Stimulated activated memory B cell treated with anti-CD40 and anti-IgM and Interleukin-4, amounts not matched to agents 10 μg/mL and 1 μg/mL and 100 μg/mL, for 72 hours (primary cell): ENCODE measurements around the gene ANGPTL8.

ENCODE experiments used
- ATAC-seq: fragments of 150-1000 bp; cut with Tn5 transposase; 2 replicates; pipeline ENCODE4 v1.10.0; 2021
- H3K27ac Mint-ChIP-seq: one replicate; pipeline ENCODE4 v1.8.0; 2022; ENCODE audit warnings: mild to moderate bottlenecking, mixed read lengths
- H3K27me3 Mint-ChIP-seq: one replicate; pipeline ENCODE4 v1.8.0; 2022; ENCODE audit warnings: mixed read lengths
- H3K36me3 Mint-ChIP-seq: one replicate; pipeline ENCODE4 v1.8.0; 2022; ENCODE audit warnings: mixed read lengths
- H3K4me1 Mint-ChIP-seq: one replicate; pipeline ENCODE4 v1.8.0; 2022; ENCODE audit warnings: mixed read lengths
- H3K4me3 Mint-ChIP-seq: one replicate; pipeline ENCODE4 v1.8.0; 2022; ENCODE audit warnings: mild to moderate bottlenecking, moderate library complexity, mixed read lengths
- H3K9me3 Mint-ChIP-seq: one replicate; pipeline ENCODE4 v1.8.0; 2022; ENCODE audit warnings: mixed read lengths

The ANGPTL8 gene

GRCh38 chr19:11200015-11200574 lies 39.3 kb upstream of the ANGPTL8 start:
- no peak overlapping the region for H3K4me3 Mint-ChIP-seq
- ATAC-seq = no peak
- H3K36me3 Mint-ChIP-seq = no peaks in the 10 kb centered on the region
- peaks cover 33% of the 10 kb centered on the region for H3K4me1 Mint-ChIP-seq
- H3K9me3 Mint-ChIP-seq = no peaks in the 10 kb centered on the region
- peaks cover 33% of the 10 kb centered on the region for H3K27me3 Mint-ChIP-seq
- H3K27ac Mint-ChIP-seq = no peak overlapping the region

- Mint-ChIP-seq H3K4me1 (peaks cover 39% of the 10 kb centered on the region), H3K27ac (no peak overlapping the region), H3K4me3 (no peak overlapping the region), H3K36me3 (no peaks in the 10 kb centered on the region), H3K9me3 (no peaks in the 10 kb centered on the region), H3K27me3 (peaks cover 25% of the 10 kb centered on the region)
- ATAC-seq = no peak
These were observed 38.5 kb upstream of the ANGPTL8 start for GRCh38 chr19:11200931-11201330.

DNA sequence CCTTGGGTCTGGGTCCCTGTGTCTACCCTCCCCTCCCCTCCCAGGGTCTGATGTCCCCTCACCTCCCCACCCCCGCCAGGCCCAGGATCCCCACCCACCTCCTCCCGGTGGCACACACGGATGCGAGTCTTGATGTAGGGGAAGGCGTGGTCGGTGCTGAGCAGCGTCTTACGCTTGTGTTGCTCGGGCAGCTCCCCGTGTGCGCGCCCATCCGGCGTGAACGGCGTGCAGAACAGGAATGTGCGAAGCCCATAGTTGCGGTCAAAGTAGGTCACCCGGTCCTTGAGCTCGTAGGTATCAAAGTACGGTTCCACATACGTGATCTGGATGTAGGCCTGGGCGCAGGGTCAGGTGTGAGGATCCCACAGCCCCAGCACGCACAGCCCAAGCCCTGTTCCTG lies 37.6 kb upstream of the ANGPTL8 start:
- ATAC-seq = no peak
- peaks cover 39% of the 10 kb centered on the region for H3K4me1 Mint-ChIP-seq
- H3K27ac Mint-ChIP-seq = no peak overlapping the region

DNA sequence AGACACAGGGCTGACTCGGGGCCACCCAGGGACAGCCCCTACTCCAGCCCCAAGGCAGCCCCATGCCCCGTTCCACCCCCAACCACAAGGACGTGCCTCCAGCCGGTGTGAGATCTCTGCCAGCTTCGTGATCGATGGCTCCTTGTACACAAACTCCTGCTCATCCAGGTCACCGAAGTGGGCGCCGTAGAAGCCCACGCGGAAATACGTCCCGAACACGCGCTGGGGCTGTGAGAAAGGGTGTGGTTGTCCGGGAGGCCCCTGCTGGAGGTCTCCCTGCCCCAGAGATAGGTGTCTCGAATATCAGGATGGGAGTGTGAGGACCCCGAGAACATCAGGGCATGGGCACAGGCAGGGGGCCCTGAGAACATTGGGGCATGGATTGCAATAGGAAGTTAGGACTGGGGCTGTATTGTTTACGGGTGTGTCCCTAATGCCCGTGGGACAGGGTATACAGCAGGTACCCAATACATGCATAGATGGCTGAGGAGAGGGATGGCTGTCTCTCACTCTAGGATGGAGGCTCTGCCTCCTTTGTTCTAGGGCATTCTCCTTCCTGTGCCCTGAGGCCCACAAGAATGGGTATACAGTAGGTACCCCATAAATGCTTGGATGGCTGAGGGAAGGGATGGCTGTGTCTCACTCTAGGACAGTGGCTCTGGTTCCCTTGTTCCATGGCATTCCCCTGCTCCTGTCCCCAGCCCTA lies 36.8 kb upstream of the ANGPTL8 start:
- no peak overlapping the region for H3K27ac Mint-ChIP-seq
- H3K36me3 Mint-ChIP-seq = no peaks in the 10 kb centered on the region
- no peak overlapping the region for H3K4me3 Mint-ChIP-seq
- ATAC-seq = no peak
- H3K4me1 Mint-ChIP-seq = peaks cover 34% of the 10 kb centered on the region
- H3K9me3 Mint-ChIP-seq = no peaks in the 10 kb centered on the region
- peaks cover 14% of the 10 kb centered on the region for H3K27me3 Mint-ChIP-seq

More for the DNA sequence above, 37.6 kb upstream of the ANGPTL8 start:
- peaks cover 16% of the 10 kb centered on the region for H3K27me3 Mint-ChIP-seq
- no peak overlapping the region for H3K4me3 Mint-ChIP-seq
- no peaks in the 10 kb centered on the region for H3K36me3 Mint-ChIP-seq
- H3K9me3 Mint-ChIP-seq = no peaks in the 10 kb centered on the region

- Mint-ChIP-seq H3K27ac (peak overlapping the region; percentile 31), H3K4me3 (no peak overlapping the region), H3K9me3 (no peaks in the 10 kb centered on the region), H3K27me3 (peaks cover 14% of the 10 kb centered on the region), H3K36me3 (no peaks in the 10 kb centered on the region), H3K4me1 (peaks cover 34% of the 10 kb centered on the region)
- ATAC-seq = no peak
These were observed 36.0 kb upstream of the ANGPTL8 start for GRCh38 chr19:11203194-11204075.

- Mint-ChIP-seq H3K9me3 (no peaks in the 10 kb centered on the region), H3K27me3 (peaks cover 14% of the 10 kb centered on the region), H3K27ac (peak overlapping the region; percentile 31), H3K4me3 (no peak overlapping the region), H3K36me3 (peaks cover 2% of the 10 kb centered on the region), H3K4me1 (peaks cover 34% of the 10 kb centered on the region)
- no peak for ATAC-seq
These were observed 35.3 kb upstream of the ANGPTL8 start for GRCh38 chr19:11204076-11204602.

DNA sequence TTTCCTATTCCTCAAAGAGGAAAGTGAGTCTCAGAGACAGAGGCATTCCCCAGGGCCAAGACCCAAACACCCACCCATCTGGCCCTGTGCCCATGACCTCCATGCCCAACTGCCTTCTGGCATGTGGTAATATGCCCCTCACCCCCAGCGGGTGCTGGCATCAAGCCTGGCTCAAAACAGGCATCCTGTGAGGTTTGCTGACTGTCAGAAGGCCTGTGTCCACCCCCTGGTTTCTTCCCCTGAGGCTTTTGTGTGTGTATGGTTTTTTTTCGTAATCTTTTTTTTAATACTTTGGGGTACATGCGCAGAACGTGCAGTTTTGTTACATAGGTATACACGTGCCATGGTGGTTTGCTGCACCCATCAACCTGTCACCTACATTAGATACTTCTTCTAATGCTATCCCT lies 34.5 kb upstream of the ANGPTL8 start:
- Mint-ChIP-seq H3K9me3 (peaks cover 2% of the 10 kb centered on the region), H3K27me3 (peaks cover 14% of the 10 kb centered on the region), H3K36me3 (peaks cover 7% of the 10 kb centered on the region), H3K27ac (peak overlapping the region; percentile 31), H3K4me3 (no peak overlapping the region), H3K4me1 (peaks cover 34% of the 10 kb centered on the region)
- ATAC-seq = no peak

DNA sequence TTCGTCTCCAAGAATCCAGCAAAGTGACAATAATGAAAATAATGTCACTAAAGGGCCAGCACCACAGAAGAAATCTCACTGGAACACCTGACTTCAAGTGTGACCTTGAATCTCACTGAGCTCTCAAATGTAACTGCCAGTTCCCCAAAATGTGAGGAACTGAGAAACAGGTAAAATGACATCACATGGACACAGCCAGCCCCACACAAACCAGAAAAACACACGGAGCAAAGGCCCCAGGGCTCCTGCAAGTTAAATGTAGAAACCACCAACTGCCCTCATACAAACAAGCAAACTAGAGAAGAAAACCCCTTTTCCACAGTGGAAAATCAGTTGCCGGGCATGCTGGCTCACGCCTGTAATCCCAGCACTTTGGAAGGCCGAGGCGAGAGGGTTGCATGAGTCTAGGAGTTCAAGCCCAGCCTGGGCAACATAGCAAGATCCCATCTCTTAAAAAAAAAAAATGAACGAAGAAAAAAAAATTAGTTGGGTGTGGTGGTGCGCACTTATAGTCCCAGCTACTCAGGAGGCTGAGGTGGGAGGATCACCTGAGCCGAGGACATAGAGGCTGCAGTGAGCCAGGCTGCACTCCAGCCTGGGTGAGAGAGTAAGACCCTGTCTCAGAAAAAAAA lies 33.4 kb upstream of the ANGPTL8 start:
- peak overlapping the region; percentile 70 for H3K27ac Mint-ChIP-seq
- ATAC-seq = peak; percentile 89
- peaks cover 18% of the 10 kb centered on the region for H3K36me3 Mint-ChIP-seq
- peak overlapping the region; percentile 24 for H3K4me3 Mint-ChIP-seq
- H3K4me1 Mint-ChIP-seq = peaks cover 34% of the 10 kb centered on the region
- H3K27me3 Mint-ChIP-seq = peaks cover 14% of the 10 kb centered on the region
- H3K9me3 Mint-ChIP-seq = peaks cover 13% of the 10 kb centered on the region

- no peak for ATAC-seq
- H3K9me3 Mint-ChIP-seq = peaks cover 19% of the 10 kb centered on the region
- H3K27me3 Mint-ChIP-seq = no peaks in the 10 kb centered on the region
- H3K4me1 Mint-ChIP-seq = peaks cover 24% of the 10 kb centered on the region
- H3K4me3 Mint-ChIP-seq = no peak overlapping the region
- no peak overlapping the region for H3K27ac Mint-ChIP-seq
- H3K36me3 Mint-ChIP-seq = peaks cover 26% of the 10 kb centered on the region
These were observed 30.6 kb upstream of the ANGPTL8 start for GRCh38 chr19:11208561-11209471.

GRCh38 chr19:11209839-11210655 lies 29.4 kb upstream of the ANGPTL8 start:
- H3K4me1 Mint-ChIP-seq = peaks cover 12% of the 10 kb centered on the region
- peaks cover 19% of the 10 kb centered on the region for H3K9me3 Mint-ChIP-seq
- ATAC-seq = no peak
- peak overlapping the region; percentile 37 for H3K4me3 Mint-ChIP-seq
- no peaks in the 10 kb centered on the region for H3K27me3 Mint-ChIP-seq
- H3K36me3 Mint-ChIP-seq = peaks cover 26% of the 10 kb centered on the region
- peak overlapping the region; percentile 6 for H3K27ac Mint-ChIP-seq

- no peak for ATAC-seq
- no peak overlapping the region for H3K4me3 Mint-ChIP-seq
- peaks cover 10% of the 10 kb centered on the region for H3K4me1 Mint-ChIP-seq
- H3K9me3 Mint-ChIP-seq = peaks cover 19% of the 10 kb centered on the region
- H3K27ac Mint-ChIP-seq = peak overlapping the region; percentile 6
- H3K27me3 Mint-ChIP-seq = no peaks in the 10 kb centered on the region
- H3K36me3 Mint-ChIP-seq = peaks cover 31% of the 10 kb centered on the region
These were observed 28.8 kb upstream of the ANGPTL8 start for GRCh38 chr19:11210656-11210928.

DNA sequence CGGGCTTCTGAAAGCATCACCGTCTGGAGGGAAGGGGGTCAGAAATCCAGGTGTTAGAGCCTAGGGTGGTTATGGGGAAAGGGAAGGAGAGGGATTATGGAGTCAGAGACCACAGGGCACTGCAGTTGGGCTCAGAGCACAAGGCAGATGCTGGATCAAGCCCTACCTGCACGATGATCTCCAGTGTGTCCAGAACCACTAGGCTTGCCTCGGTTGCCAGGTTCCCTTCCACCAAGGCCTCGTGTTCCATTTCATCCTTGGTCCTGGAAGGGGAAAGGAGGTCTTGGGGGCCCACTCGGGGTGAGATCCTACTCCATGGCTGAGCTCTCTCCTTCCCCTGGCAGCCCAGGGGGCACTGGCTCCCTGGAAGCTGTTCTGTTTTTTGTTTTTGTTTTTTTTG lies 25.0 kb upstream of the ANGPTL8 start:
- Mint-ChIP-seq H3K9me3 (peaks cover 22% of the 10 kb centered on the region), H3K36me3 (peaks cover 34% of the 10 kb centered on the region), H3K4me3 (no peak overlapping the region), H3K27ac (no peak overlapping the region), H3K4me1 (no peaks in the 10 kb centered on the region), H3K27me3 (peaks cover 9% of the 10 kb centered on the region)
- ATAC-seq = no peak

DNA sequence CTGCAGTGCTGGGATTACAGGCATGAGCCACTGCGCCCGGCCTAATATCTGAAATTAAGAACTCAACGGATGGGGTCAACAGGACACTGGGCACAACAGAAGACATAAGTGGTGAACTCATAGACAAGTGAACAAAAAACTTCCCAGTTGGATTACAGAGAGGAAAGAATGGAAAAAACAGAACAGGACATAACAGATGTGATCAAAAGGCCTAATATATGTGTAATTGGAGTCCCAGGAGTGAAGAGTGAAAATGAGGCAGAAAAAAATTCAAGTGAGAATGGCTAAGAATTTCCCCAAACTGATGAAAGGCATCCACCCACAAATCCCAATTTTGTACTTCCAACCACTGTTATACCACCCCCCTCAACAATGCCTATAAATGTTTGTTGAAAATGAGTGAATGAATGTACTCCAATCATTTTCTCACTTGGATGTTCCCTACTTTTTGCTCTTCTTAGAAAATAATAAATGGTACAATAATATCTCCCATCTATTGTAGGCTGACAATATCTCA lies 18.3 kb upstream of the ANGPTL8 start:
- Mint-ChIP-seq H3K27ac (no peak overlapping the region), H3K36me3 (peaks cover 33% of the 10 kb centered on the region)

More for the DNA sequence above, 18.3 kb upstream of the ANGPTL8 start:
- Mint-ChIP-seq H3K4me3 (no peak overlapping the region), H3K27me3 (peaks cover 9% of the 10 kb centered on the region), H3K9me3 (peaks cover 17% of the 10 kb centered on the region), H3K4me1 (no peaks in the 10 kb centered on the region)
- no peak for ATAC-seq
